DMS114 treated with DMSO at 0.1 percent for 48 hours (cell line): ENCODE data around the gene GSC.
"Not testable (repeated sequence)": the region's sequence is repeated elsewhere in the genome, so short reads cannot be mapped to it uniquely, and the experiment has no call there.

Experiments
- DNase-seq: peaks from one replicate; lab custom pipeline; 2025; ENCODE audit not compliant: unreplicated experiment; lab: John Stamatoyannopoulos, UW

GSC gene

DNA sequence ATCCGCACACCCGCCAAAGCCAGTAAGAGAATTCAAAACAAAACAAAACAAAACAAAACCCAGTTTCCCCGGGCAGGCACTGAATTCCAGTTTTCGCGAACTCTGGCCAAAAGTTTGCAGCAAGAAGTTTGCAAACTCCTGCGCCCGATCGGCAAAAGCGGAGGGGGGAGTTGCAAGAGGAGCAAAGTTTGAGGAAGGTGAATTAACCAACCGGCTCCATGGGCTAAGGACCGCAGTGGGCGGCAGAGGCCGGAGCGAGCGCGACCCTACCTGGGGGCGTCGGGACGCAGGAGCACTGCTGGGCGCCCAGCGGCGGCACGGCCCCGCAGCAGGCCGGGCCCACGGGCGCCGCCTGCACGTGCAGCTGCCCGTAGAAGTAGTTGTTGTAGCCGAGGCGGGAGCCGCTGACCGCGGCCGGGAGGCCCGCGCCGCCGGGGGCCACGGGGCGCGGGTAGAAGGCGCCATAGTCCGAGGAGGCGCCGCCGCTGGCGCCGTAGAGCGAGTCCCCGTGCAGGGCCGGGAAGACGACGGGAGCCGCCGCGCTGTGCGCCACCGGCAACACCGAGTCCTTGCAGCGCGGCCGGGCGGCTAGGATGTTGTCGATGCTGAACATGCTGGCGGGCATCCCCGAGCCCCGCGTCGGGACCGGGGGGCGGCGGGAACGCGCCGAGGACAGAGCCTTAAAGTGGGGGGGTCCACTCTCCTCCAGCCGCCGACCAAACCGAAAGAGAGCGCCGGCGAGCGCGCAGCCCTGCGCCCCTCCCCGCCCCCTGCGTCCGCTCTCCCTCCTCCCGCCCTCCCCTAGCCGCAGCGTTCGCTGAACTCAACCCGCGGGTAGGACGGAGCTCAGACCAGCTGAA, at the start of gene GSC:
Gene GSC, minus strand, starts transcription at position 723 of the 860 bp plus-strand sequence. Its CDS starts 98 bp downstream, at position 625.
- DNase-seq, result peak; percentile 34

DNA sequence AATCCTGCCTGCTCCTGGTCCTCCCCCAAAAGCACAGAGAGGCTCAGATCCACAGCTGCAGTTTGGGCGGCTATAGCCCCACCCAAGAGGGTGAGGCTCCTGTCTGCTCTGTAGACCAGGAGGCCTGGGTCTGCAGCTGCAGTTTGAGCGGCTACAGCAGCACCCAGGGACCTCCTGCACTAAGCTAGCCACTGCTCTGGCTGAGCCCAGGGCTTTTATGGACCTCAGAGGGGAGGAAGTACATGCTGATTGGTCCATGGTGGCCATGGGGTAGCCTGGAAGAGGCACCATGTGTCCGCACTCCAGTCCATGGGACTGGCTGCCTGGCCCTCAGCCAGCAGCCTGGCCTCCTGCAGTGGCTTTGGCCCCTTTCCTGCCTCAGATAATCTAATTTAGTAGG, 49.6 kb upstream of the GSC start:
- DNase-seq, result no peak

DNA sequence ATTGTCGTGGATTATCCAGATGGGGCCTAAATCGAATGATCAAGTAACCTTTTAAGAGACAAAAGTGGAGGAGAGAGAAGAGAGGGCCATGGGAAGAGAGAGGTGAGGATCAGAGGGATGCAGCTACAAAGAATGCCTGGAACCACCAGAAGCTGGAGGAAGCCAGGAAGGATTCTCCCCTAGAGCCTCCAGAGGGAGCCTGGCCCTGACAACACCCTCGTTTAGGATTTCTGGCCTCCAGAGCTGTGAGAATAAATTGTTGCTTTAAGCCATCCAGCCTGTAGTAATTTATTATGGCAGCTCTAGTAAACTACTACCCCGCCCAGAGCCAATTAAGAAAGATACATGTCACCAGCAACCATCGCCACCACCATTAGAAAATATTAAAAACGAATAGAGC, 46.2 kb upstream of the GSC start:
- DNase-seq, result no peak

DNA sequence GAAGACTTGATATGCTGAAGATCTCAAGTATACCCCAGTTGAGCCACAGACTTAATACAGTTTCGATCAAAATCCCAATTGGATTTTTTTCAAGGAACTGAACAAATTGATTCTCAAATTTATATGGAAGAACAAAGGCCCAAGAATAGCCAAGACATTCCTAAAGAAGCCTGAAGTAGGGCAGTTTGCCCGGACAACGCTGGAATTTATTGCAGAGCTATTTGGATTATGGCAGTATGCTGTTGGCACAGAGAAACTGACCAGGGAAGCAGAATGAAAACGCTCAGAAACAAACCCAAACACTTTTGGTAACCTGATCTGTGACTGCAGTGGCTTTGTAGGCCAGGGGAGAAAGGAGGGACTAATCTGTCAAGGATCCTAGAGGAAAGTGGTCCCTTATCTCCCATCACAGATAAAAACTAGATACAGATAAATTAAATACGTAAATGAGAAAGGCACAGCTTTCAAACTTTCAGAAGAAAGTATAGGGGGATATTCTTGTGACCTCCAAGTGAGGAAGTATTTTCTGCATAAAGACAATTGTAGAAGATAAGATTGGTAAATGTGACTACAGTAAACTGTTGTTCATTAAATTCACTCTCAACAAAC, 35.9 kb upstream of the GSC start:
- no peak for DNase-seq

DNA sequence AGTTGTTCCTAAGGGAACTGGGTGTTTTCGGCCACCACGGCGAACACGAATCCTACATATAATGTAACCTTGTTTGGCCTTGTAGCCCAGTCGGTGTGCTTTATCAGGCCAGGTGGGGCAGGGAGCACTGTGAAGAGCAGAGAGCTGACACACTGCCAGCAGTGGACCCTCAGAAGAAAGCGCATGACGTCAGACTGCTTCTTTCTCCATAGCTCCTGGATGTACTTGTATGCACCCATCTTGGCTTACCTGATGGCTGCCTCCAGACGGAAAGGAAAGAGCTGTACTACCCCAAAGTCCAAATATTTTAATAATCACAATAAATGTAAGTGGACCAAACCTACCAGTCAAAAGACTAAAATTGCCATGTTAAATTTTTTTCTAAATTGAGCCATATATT, 31.3 kb upstream of the GSC start:
- DNase-seq, result no peak

DNA sequence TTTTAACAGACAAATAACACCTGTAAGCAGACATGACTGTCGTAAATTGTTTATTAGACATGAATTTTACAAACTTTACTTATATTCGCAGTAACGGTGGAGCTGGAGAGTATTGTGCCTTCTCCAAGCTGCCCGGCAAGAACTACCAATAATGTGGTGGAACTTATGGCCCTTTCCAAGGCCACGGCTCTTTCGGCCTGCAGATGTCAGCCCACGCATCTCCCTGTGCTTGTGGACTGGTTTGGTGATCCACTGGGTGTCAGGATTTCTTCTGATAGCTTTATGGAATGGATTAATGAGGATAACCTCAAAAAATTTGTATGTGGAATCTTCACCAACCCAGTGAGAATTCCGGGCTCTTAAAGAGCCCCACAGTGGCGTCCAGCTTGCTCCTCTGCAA, 30.9 kb upstream of the GSC start:
- not testable (repeated sequence) for DNase-seq

DNA sequence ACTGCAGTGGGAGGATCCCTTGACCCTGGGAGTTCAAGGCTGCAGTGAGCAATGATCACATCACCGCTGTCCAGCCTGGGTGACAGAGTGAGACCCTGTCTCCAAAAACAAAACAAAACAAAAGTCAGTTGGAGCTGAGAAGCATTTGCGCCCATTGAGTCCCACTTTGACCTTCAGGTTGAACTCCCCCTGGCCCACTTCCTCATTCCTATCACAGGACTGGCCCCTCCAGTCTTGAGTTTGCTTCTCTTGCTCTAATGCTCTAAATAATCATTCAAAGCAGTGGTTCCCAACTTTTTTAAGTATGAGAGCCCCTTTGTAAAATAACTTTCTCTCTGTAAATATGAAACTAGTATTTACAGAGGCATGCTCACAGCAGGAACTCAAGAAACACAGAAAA, 28.0 kb upstream of the GSC start:
- no peak for DNase-seq

DNA sequence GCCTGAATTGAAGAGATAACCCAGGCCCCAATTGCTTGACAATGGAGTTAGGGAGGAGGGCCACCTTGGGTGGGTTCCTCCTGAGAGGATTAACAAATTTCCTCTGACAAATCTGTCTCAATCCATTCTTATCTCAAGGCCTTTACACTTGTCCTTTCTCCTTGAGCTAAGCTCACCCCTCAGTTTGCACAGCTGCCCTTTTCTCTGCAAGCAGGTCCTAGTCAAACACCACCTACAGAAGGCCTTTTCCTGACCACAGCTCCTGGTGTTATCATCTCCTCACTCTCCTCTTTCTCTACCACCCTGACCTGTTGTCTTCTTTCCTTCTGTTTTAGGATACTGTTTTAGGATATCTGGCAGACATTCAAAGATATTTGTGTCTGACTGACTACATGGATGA, 26.4 kb upstream of the GSC start:
- no peak for DNase-seq

DNA sequence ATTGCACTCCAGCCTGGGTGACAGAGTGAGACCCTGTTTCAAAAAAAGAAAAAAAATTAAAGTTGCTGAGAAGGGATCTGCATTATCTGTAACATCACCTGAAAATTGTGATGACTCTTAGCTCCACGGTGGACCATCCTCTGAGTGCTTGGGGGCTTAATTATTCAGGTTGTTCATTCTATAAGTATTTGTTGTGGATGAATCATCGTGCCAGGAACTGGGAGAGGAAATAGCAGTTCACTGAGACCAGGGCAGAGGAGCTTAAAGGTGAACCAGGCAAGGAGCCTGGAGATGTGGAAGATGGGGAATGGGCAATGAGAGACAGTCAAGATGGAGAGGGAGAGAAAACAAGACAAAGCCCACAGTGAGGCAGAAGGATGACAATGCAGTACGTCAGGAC, 25.5 kb upstream of the GSC start:
- no peak for DNase-seq

DNA sequence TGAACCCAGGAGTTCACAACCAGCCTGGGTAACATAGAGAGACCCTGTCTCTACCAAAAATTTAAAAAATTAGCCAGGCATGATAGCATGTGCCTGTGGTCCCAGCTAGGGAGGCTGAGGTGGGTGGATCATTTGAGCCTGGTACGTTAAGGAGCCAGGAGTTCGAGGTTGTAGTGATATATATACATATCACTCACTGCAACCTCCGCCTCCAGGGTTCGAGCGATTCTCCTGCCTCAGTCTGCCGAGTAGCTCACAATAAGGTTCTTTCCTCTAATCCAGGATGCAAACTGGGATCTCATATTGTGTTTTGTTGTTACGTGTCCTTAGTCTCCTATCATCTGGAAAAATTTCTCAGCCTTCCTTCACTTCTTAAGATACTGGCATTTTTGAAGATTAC, 24.0 kb upstream of the GSC start:
- no peak for DNase-seq

DNA sequence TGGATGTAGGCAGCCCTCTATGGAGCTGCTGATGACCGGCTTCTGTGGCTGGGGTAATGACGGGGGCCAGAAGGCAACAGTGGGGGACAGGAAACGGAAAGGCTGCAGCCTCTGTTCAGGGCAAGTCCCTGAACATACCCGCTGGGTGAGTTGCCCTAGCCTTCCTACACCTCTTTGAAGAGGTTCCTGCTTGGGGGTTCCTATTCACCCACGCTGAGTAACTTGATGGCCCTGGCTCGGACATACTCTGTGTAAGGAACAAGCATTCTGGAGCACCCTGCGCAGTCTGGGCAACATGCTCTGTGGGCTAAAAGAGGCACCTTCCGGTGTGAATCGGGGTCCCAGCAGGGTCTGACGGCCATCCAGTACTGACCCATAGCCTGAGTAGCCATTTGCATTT, 17.7 kb upstream of the GSC start:
- DNase-seq, result no peak

DNA sequence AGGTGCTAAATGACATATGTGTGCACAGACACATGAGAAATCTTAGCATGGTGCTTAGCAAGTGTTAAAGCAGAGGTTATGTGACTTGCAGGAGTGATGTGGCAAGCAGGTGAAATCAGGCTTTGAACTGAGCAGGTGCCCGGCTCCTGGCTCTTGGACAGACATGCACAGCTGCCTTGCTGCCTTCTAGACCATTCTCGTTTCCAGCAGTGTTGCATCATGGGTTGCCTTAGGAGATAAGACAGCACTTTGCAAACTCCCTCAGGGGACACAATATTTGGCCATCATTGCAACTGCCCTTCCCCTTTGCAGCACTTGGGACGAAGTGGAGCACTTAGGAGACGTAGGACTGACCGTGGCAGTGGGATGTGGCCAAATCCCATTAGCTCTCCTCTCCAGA, 17.2 kb upstream of the GSC start:
- no peak for DNase-seq

DNA sequence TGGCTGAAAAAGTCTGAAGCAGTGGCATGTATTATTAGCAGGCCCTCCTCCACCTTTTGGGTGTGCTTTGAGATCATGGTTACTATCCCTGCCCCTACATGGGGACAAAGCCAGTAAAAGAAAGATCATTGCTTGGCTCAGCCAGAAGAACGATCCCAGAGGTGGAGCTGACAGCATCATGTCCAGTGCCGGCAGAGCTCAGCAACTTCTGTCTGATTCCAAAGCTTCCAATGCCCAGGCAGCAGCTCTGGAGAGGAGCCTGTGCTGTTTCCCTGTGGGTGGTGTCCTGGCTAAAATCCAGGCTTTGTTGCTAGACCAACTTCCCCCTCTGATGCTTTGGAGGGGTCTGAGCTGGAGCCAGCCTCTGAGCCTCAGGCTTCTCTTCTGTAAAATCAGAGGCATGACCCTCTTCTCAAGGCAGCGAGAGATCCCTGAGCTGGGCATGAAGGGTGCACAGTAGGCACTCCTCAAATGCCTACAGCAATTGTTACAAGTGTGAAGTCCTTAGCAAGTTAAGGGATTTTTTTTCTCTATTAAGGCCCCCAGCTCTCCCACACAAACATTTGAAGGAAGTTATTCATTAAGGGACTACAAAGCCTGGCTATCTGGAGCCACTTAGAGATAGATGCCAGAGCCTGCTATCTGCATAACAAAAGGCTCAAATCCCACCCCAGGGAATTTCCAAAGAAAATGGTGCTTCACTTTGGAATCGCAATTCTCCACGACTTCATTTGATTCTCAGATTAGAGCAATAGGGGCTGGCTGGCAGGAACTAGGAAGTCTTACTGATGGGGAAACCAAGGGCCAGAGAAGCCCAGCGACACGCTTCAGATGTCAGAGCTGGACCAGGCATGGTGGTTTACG, 10.9 kb upstream of the GSC start:
- no peak for DNase-seq

DNA sequence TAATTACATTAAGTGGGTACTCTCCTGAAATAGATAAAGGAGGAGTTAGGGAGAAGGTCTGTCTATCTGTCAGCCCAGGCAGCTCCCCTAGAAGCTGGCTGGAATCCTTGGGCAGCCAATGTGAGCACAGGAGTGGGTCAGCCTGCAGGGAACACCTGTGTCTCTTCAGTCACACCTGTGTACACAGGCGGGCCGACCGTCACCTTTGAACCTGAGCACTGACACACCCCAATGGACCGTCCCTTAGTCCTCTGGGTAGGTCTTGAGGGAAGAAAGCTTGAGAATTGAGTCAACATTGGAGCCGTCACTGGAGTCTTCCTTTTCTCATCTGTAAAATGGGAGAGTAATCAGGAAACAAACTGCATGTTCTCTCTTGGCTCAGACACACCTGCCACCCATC, 9.8 kb upstream of the GSC start:
- no peak for DNase-seq

DNA sequence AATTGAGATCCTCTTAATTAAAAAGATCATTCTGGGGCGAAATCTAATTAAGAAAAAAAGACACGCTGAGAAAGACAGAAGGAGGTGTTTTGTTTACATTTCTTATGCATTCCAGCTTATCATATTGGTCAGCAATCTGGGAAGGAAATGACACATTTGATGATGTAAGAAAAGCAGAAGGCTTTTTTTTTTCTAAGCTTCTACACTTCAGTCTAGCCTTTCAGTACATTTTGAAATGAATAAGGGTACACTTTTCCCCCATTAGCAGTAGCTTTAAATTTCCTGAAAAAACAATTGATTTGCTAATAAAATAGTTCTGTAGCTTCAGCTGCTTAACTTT, 5.9 kb upstream of the GSC start:
- no peak for DNase-seq

DNA sequence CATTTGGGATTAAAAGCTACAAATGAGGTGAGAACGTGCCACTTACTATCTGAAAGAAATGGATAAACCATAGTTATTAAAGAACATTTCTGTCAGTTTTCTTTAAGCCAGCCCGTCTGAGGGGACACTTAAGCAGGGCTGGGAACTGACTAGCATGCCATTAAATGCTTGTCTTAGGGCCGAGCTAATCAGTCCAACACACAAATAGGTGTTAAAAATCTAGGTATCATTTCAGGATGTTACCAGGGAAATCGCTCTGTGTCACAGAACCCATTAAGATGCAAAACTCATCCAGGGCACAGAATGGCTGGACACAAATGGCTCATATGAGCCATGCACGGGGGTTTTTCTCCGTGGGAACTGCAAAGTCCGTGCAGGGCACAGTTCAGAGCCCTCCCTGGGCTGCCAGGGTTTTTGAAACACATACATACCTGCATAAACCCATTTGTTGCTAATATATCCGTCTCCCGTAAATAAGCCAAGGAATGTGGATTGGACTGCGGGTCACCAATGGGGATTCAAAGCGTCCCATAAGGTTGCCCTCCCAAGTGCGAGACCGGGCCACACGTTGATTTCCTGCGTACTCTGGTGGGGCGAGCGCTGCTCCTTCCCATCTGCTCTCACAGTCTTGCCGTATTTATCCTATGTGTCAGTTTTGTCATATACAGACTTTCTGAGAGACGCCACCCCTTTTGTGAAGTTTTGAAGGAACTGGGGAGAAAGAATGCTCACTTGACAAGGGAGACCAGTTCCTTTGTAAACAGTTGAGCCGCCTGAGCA, 5.4 kb upstream of the GSC start:
- DNase-seq, result no peak

DNA sequence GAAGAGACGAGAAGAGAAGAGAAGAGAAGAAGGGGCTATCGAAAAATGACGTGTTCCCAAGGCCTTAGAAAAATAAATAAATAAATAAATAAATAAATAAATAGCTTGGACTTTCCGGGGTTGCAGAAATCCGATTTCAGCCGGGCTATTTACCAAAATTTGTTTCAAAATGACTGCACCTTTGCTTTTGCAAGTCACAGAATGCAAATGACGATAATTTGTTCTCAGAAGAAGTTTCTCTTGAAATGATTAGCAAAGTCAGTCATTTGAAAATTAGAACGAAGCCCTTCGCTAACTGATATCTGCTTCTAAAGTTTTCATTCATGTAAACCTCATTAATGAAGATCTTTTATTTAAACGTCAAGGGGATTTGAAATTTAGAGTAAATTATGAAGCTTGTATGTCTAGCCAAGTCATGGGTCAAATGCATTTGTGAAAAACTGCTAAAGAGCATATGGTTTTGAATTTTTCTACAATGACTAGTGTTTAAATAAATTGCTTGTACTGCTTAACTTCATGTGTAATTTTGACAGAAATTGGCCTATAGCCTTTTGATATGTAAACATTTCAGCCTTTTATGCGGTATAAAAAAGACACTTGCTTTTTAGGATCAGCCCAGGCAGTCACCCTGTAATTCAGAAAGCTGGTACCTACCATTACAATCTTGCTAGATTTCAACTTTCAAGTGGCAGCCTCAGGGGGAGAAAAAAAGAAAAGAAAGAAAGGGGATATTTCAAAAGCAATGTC, 4.6 kb upstream of the GSC start:
- DNase-seq, result no peak

DNA sequence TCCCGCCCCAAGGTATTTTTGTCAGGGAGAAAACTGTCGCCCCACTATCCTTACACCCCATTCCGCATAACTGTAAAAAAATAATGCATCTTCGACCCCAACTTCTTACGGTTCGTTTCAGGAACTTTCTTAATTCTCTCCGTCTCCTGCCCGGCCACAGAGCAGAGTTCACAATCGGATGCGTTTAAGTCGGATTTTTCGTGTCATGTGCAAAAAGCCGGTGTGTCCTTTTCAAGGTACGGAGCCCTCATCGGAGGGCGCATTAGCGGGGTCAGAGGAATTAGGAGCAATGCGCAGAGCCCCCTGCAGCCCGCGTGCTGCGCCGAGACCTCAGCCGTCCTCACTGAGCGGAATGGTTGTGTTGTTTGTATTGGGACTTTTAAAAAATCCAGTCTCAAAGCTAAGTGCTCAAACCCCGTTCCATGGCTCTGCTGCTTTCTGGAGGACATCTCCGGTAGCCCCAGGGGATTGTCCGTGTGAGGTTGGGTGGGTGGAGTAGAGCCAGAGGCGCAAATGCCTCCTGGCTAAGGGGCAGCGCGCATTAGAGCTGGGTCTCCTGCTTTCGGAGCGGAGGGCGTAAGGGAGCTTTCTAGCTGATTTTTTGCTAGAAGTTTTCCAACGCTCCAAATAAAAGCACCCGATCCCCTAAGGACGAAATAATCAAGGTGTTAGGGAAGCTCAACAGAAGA, 3.9 kb upstream of the GSC start:
- no peak for DNase-seq

DNA sequence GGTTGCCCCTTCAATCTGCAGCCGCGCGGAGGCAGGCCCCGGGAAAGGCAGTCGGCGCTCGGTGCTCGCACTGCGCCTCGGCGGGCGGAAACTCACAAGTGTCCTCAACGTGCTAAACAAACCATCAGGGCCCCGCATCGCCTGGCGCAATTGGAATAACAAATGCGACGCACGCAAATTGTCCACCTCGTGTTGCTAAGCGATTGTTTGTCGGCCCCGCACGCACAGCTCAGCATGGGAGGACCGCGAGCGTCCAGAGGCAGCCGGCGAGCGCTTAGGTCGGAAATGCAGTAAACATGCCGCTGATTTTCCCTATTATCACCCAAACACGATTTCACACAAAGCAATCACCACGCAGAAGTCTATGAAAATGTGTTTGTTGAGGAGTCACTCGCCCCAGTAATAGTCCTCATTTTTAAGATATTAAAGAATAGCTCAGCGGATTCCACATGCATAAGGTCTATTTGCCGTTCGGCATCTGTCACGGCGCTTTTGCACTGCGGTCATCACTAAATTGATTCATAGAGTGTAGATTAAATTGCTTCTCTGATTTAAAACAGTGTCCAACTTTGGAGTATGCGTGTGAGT, 3.2 kb upstream of the GSC start:
- no peak for DNase-seq

DNA sequence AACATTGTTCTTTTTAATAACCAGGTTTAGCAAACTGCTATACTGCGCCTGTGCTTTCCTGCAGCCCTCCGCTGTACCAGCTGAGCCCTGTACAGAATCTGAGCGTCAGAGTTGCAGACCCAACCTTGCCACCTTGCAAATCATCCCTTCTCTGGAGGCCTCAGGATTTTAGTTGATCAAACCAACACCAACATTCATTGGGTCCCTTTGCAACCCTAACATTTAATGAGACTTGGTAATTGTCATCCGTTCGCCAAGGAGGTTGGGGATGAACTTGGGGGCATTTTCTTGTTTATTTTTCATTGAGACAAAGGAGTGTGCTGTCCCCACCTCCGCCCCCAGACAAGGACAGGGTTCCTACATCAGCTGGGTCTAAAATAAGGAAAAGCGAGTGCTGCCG, 2.6 kb upstream of the GSC start:
- DNase-seq, result no peak
